ENCODE measurements around the gene PCSK4. TPM values are rescaled to one million over a fixed set of nuclear protein-coding genes. Genes with fewer than 3 reads are reported as not detected.
A peak's percentile ranks its signal among the peaks of the same experiment; 100 is the strongest.

PCSK4 gene
- total and polyA plus RNA-seq, 9 of the 15 experiments (the other 6 are each of a cell fraction or from before 2014, with no cell fraction given) = 0.01 to 9.1 (median 2.1) TPM; not detected in 1

GRCh38 chr19:1490311-1491113 lies at the start of gene PCSK4 (continued):
- no peak for TF ChIP-seq ZNF77 (CRISPR knock-in tag; IDR thresholded peaks at IDR 0.05)
- TF ChIP-seq CHAMP1 (IDR thresholded peaks at IDR 0.05) = no peak
- no peak for TF ChIP-seq EHMT2 (IDR thresholded peaks at IDR 0.05)
- no peak for TF ChIP-seq U2AF1 (optimal IDR thresholded peaks at IDR 0.05; ENCODE audit: low read depth, low read length)
- TF ChIP-seq TFAM (CRISPR knock-in tag; conservative IDR thresholded peaks at IDR 0.05) = no peak
- TF ChIP-seq ZNF398 (CRISPR knock-in tag; IDR thresholded peaks at IDR 0.05) = no peak
- no peak for TF ChIP-seq ZNF766 (CRISPR knock-in tag; conservative IDR thresholded peaks at IDR 0.05)
- no peak for TF ChIP-seq DMBX1 (CRISPR knock-in tag; IDR thresholded peaks at IDR 0.05; ENCODE audit: borderline replicate concordance)
- TF ChIP-seq TRIM28 (IDR thresholded peaks at IDR 0.05) = no peak
- no peak for TF ChIP-seq CTCF (IDR thresholded peaks at IDR 0.05 in 2 of 3, conservative IDR thresholded peaks at IDR 0.05 in 1 of 3; ENCODE audit: insufficient read depth in 2 of 3, low read depth in 1 of 3, low read length in 3 of 3)
- no peak for TF ChIP-seq RAD51 (IDR thresholded peaks at IDR 0.05; ENCODE audit: borderline replicate concordance, low read depth)
- no peak; the same call in 1 of the 2 replicates for TF ChIP-seq JUND (IDR thresholded peaks at IDR 0.05; ENCODE audit: borderline replicate concordance, low read depth, low read length)
- TF ChIP-seq JUND (tag; IDR thresholded peaks at IDR 0.05; ENCODE audit: borderline replicate concordance, low read depth, low read length) = 0 out of 3 replicates have a peak, but pooled peaks have one; percentile 19
- no peak for TF ChIP-seq ZBTB5 (IDR thresholded peaks at IDR 0.05)
- no peak for TF ChIP-seq CBFB (CRISPR knock-in tag; IDR thresholded peaks at IDR 0.05)
- no peak for TF ChIP-seq HNRNPH1 (optimal IDR thresholded peaks at IDR 0.05; ENCODE audit: low read depth, low read length)
- no peak for TF ChIP-seq SMARCA4 (IDR thresholded peaks at IDR 0.05)
- TF ChIP-seq RBM25 (IDR thresholded peaks at IDR 0.05; ENCODE audit: low read depth, low read length, severe bottlenecking) = peak; percentile 90
